ENCODE data around the gene TMEM120A. TPM values are rescaled to one million over a fixed set of nuclear protein-coding genes. Genes with fewer than 3 reads are reported as not detected.

Gene TMEM120A
- total RNA-seq, 2 donors from 2014 or later, result 22.1 to 35.0 TPM

GRCh38 chr7:75946207-75946855, 48.1 kb downstream of the TMEM120A start:
- ATAC-seq (peak; percentile 30), DNase-seq (no peak)
- Histone ChIP-seq H3K9me3 (no peaks in the 10 kb centered on the region), H3K4me1 (peaks cover 52% of the 10 kb centered on the region), H3K27me3 (no peaks in the 10 kb centered on the region), H3K4me3 (no peak overlapping the region), H3K36me3 (replicated peaks in 1 of 2; ENCODE audit: insufficient read depth in 1 of 2, low read depth in 2 of 2) (no peaks in the 10 kb centered on the region), H3K27ac (peak overlapping the region; percentile 28 to 81 (median 66))
- WGBS, 2 donors, result 79 to 81% methylated on average over 7 to 8 of the region's 8 CpGs
- TF ChIP-seq POLR2A (IDR thresholded peaks at IDR 0.05) (no peak), CTCF (IDR thresholded peaks at IDR 0.05) (no peak)
- intact Hi-C loops (cut with DNase I), result no loop called here

- ATAC-seq (peak; percentile 81), DNase-seq (peak; percentile 27 to 77 (median 50))
- peak overlapping the region; percentile 28 to 81 (median 66) for H3K27ac ChIP-seq
- H3K4me1 ChIP-seq, result peaks cover 44% of the 10 kb centered on the region
- no peaks in the 10 kb centered on the region for H3K9me3 ChIP-seq
- no peak overlapping the region for H3K4me3 ChIP-seq
- 55 to 67% methylated on average over 7 to 8 of the region's 8 CpGs for WGBS, 2 donors
- intact Hi-C loops (cut with DNase I), result no loop called here
- TF ChIP-seq POLR2A (IDR thresholded peaks at IDR 0.05) (peak in 1 of 3 donors; percentile 1), CTCF (IDR thresholded peaks at IDR 0.05) (peak in 1 of 7 experiments; percentile 0)
- no peaks in the 10 kb centered on the region for H3K27me3 ChIP-seq
- no peaks in the 10 kb centered on the region for H3K36me3 ChIP-seq (replicated peaks in 1 of 2; ENCODE audit: insufficient read depth in 1 of 2, low read depth in 2 of 2)
These were observed 48.9 kb downstream of the TMEM120A start for GRCh38 chr7:75945297-75946168.

- ATAC-seq (no peak), DNase-seq (no peak)
- Histone ChIP-seq H3K4me1 (peaks cover 35% of the 10 kb centered on the region), H3K4me3 (no peak overlapping the region), H3K9me3 (no peaks in the 10 kb centered on the region), H3K27ac (peak overlapping the region in 1 of 4 donors; percentile 81), H3K36me3 (replicated peaks in 1 of 2; ENCODE audit: insufficient read depth in 1 of 2, low read depth in 2 of 2) (no peaks in the 10 kb centered on the region), H3K27me3 (no peaks in the 10 kb centered on the region)
- intact Hi-C loops (cut with DNase I), result no loop called here
- TF ChIP-seq POLR2A (IDR thresholded peaks at IDR 0.05), result no peak
- TF ChIP-seq CTCF (IDR thresholded peaks at IDR 0.05), result no peak
- WGBS, 2 donors, result 90 to 96% methylated on average over 1 of the region's 1 CpG
These were observed 49.9 kb downstream of the TMEM120A start for GRCh38 chr7:75944507-75944906.

GRCh38 chr7:75943864-75944263, 50.5 kb downstream of the TMEM120A start:
- Histone ChIP-seq H3K27ac (no peak overlapping the region), H3K4me1 (peaks cover 33% of the 10 kb centered on the region), H3K9me3 (no peaks in the 10 kb centered on the region), H3K27me3 (no peaks in the 10 kb centered on the region), H3K4me3 (no peak overlapping the region), H3K36me3 (replicated peaks in 1 of 2; ENCODE audit: insufficient read depth in 1 of 2, low read depth in 2 of 2) (no peaks in the 10 kb centered on the region)
- intact Hi-C loops (cut with DNase I), result no loop called here
- ATAC-seq (no peak), DNase-seq (no peak)
- TF ChIP-seq CTCF (IDR thresholded peaks at IDR 0.05) (no peak), POLR2A (IDR thresholded peaks at IDR 0.05) (no peak)
- 90 to 96% methylated on average over 6 of the region's 6 CpGs for WGBS, 2 donors

Data from body of pancreas (tissue), 4 donors.